ENCODE results near the gene DCANP1.
"Not testable (repeated sequence)": the region's sequence is repeated elsewhere in the genome, so short reads cannot be mapped to it uniquely, and the experiment has no call there.

Gene DCANP1

GRCh38 chr5:135447298-135447929, at the start of gene DCANP1:
Gene DCANP1, minus strand, starts transcription at chr5:135447348. Its CDS starts 240 bp downstream, at chr5:135447108.
- Mint-ChIP-seq H3K36me3 (no peaks in the 10 kb centered on the region), H3K4me3 (no peak within 1 kb of the TSS), H3K27me3 (peaks cover 30% of the 10 kb centered on the region), H3K9me3 (no peaks in the 10 kb centered on the region), H3K4me1 (no peaks in the 10 kb centered on the region), H3K27ac (no peak within 1 kb of the TSS)
- ATAC-seq (ENCODE audit: low read depth) (no peak), DNase-seq (ENCODE audit: low spot score in 2 of 2) (no peak)

DNA sequence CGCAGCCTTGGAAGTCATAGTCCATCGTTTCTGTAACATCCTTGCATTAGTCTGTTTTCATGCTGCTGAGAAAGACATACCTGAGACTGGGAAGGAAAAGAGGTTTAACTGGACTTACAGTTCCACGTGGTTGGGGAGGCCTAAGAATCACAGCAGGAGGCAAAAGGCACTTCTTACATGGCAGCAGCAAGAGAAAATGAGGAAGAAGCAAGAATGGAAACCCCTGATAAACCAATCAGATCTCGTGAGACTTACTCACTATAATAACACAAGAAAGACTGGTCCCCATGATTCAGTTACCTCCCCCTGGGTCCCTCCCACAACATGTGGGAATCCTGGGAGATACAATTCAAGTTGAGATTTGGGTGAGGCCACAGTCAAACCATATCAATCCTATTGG, 48.4 kb upstream of the DCANP1 start:
- not testable (repeated sequence) for H3K4me3 Mint-ChIP-seq; H3K36me3 Mint-ChIP-seq; ATAC-seq (ENCODE audit: low read depth); H3K4me1 Mint-ChIP-seq; H3K27ac Mint-ChIP-seq; DNase-seq (ENCODE audit: low spot score in 2 of 2); H3K9me3 Mint-ChIP-seq
- H3K27me3 Mint-ChIP-seq, result peaks cover 17% of the 10 kb centered on the region

DNA sequence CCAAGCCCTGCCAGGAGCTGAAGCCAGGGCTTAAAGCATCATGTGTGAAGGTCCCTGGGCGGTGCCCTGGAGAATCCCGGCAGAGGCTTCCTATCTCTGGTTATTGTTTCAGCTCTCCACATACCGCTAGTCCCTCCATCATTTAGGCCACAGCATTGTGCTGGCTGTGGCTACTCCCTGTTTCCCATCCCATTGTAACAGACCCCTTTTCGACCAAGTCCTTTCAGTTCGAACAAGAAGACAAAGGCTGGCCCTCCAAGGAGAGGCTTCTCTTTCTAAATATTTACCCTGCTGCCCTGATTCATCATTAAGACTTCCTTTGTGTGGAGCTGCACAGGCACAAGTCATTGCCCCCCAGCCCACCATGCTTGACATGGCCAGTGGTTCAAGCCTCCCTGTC, 47.0 kb upstream of the DCANP1 start:
- H3K9me3 Mint-ChIP-seq, result no peaks in the 10 kb centered on the region

DNA sequence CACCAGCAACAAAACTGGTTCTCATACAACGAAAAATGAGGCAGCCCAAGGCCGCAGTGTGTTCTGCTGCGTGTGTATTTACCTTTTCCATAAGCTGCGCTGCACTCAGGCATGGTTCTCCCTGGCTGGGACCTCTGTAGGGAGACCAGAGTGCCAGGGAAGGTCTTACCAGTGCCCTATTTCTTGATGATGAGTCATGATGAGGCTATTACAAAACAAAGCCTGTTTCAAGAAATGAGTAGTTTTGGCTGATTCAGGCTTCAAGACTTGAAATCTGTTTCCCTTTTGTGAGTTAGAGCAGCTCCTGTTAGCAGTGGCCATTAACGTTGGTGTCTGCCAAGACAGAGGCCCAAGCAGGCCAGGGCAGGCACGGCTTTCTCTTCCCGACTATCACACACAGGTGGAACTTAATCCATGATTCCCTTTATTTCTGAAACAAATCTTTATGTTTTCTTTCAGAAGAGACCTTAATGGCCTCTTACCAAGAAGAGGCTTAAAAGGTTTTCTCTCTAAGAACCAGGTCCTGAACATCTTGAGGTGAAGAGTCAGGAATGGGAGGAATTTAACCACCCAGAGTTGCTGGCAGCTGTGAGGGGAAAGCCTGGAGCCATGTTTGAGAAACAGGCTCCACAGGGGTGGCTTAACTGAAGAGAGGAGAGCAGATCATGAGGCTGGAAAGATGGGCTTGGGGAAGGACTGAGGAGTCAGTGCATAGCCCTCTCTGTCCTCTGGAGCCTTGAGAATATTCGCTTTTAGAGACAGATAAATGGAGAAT, 46.4 kb upstream of the DCANP1 start:
- H3K9me3 Mint-ChIP-seq, result no peaks in the 10 kb centered on the region
- H3K36me3 Mint-ChIP-seq, result no peaks in the 10 kb centered on the region
- H3K27me3 Mint-ChIP-seq, result peaks cover 17% of the 10 kb centered on the region
- peaks cover 4% of the 10 kb centered on the region for H3K4me1 Mint-ChIP-seq
- ATAC-seq (ENCODE audit: low read depth) (no peak), DNase-seq (ENCODE audit: low spot score in 2 of 2) (no peak)
- H3K4me3 Mint-ChIP-seq, result no peak overlapping the region
- H3K27ac Mint-ChIP-seq, result no peak overlapping the region

More for the DNA sequence above, 47.0 kb upstream of the DCANP1 start:
- ATAC-seq (ENCODE audit: low read depth) (no peak), DNase-seq (ENCODE audit: low spot score in 2 of 2) (no peak)
- Mint-ChIP-seq H3K36me3 (no peaks in the 10 kb centered on the region), H3K27ac (no peak overlapping the region), H3K27me3 (peaks cover 17% of the 10 kb centered on the region), H3K4me3 (no peak overlapping the region), H3K4me1 (peaks cover 2% of the 10 kb centered on the region)

DNA sequence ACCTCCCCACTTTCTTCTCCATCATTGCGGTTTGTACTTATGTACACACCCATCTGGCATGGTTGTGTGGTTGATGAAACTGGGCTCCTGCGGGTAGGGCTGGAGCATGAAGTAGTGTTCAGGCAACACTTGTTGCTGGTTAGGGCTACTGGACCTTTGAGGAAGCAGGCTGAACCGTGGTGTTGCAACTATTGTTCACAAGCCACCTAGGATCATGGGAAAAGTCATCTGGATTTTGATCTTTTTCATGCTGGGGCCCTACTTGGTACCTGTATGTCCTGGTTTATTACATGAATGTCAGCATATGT, 45.1 kb upstream of the DCANP1 start:
- Mint-ChIP-seq H3K27me3 (peaks cover 23% of the 10 kb centered on the region), H3K27ac (no peak overlapping the region), H3K36me3 (no peaks in the 10 kb centered on the region), H3K9me3 (no peaks in the 10 kb centered on the region), H3K4me1 (peaks cover 4% of the 10 kb centered on the region), H3K4me3 (no peak overlapping the region)
- no peak for DNase-seq (ENCODE audit: low spot score in 2 of 2)
- ATAC-seq (ENCODE audit: low read depth), result no peak

DNA sequence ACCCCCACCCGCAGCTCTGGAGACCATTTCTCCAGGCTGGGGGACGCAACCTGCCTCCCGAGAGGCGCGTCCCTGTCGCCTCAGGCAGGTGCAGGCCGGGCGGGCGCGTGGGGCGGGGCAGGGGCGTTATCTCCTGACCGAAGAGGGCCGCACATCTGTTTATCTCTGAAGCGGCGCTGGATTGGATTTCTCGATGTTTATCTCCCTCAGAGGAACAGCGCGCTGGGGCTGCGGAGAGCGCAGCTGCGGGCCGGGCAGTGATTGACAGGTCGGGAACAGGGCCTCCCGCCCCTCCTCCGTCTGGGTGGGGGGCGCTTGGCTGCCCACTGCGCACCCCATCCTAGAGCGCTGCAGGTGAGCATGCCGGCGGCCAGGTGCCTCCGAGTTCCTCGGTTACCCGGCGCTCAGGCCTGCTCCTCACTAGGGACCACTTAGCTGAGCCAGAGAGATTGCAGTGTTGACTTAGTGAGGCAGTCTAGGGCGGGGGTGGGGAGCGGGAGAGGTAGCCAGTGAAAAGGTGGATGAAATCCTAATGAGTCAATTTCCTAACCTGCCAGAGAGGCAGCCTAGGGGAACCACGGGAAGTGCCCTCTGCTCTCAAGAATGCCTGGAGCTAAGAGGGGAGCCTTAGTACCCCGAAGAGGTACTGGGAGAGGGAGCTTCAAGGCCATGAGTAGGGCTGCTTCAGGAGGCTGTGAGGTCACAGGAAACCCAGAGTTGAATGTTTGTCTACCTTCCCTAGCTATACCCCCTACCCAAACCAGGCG, 44.6 kb upstream of the DCANP1 start:
- H3K4me1 Mint-ChIP-seq, result peaks cover 4% of the 10 kb centered on the region
- H3K4me3 Mint-ChIP-seq, result no peak overlapping the region
- H3K9me3 Mint-ChIP-seq, result no peaks in the 10 kb centered on the region
- peaks cover 24% of the 10 kb centered on the region for H3K27me3 Mint-ChIP-seq
- DNase-seq (ENCODE audit: low spot score in 2 of 2), result no peak
- H3K27ac Mint-ChIP-seq, result no peak overlapping the region
- H3K36me3 Mint-ChIP-seq, result no peaks in the 10 kb centered on the region
- ATAC-seq (ENCODE audit: low read depth), result no peak

- peaks cover 4% of the 10 kb centered on the region for H3K4me1 Mint-ChIP-seq
- H3K36me3 Mint-ChIP-seq, result no peaks in the 10 kb centered on the region
- no peak for DNase-seq (ENCODE audit: low spot score in 2 of 2)
- H3K4me3 Mint-ChIP-seq, result no peak overlapping the region
- no peaks in the 10 kb centered on the region for H3K9me3 Mint-ChIP-seq
- H3K27me3 Mint-ChIP-seq, result peaks cover 25% of the 10 kb centered on the region
- no peak overlapping the region for H3K27ac Mint-ChIP-seq
- no peak for ATAC-seq (ENCODE audit: low read depth)
Observed at GRCh38 chr5:135491038-135491551, 43.9 kb upstream of the DCANP1 start.

- Mint-ChIP-seq H3K9me3 (no peaks in the 10 kb centered on the region), H3K27me3 (peaks cover 28% of the 10 kb centered on the region), H3K4me1 (peaks cover 4% of the 10 kb centered on the region), H3K27ac (no peak overlapping the region), H3K4me3 (no peak overlapping the region), H3K36me3 (no peaks in the 10 kb centered on the region)
- ATAC-seq (ENCODE audit: low read depth) (no peak), DNase-seq (ENCODE audit: low spot score in 2 of 2) (no peak)
Observed at GRCh38 chr5:135490245-135491037, 43.3 kb upstream of the DCANP1 start.

DNA sequence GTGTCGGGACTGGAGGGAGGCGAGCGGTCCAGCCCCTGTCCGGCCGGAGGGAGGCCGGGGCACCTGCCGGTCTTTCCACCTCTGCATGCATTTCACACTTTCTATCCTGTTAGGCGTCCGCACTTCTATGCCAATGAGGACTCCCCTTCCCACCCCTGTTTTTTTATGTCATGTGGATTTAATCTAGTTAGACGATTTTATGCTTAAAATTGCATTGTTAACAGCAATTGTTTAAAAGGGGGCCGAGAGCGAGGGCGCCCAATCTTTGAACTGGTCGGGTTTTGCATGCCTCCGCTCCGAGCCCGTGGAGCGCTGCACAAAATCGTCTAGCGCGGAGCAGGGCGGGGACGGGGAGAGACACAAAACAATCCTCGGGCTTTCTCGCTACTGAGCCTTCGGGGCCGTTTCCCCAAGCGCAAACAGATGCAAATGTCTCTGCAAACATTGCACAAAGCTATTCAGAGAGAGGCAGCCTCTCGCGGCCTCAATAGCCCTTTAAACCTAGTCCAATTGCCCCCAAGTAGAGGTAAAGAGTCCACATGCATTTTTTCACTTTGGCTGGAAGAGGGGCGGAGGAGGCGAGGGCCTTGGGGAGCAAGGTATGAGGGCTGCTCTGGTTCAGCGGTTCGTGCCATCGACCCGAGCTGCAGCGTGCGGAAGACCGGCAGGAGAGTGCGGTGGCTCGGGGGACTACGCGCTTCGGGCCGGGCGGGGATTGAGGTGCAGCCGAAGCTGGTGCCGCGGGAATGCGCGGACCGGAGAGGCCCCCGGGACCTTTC, 42.5 kb upstream of the DCANP1 start:
- no peak overlapping the region for H3K27ac Mint-ChIP-seq
- peaks cover 29% of the 10 kb centered on the region for H3K27me3 Mint-ChIP-seq
- H3K4me1 Mint-ChIP-seq, result peaks cover 4% of the 10 kb centered on the region
- no peaks in the 10 kb centered on the region for H3K9me3 Mint-ChIP-seq
- DNase-seq (ENCODE audit: low spot score in 2 of 2), result no peak
- no peaks in the 10 kb centered on the region for H3K36me3 Mint-ChIP-seq
- ATAC-seq (ENCODE audit: low read depth), result no peak
- H3K4me3 Mint-ChIP-seq, result peak overlapping the region; percentile 28

- no peak for ATAC-seq (ENCODE audit: low read depth)
- Mint-ChIP-seq H3K4me3 (no peak overlapping the region), H3K9me3 (no peaks in the 10 kb centered on the region), H3K4me1 (peaks cover 4% of the 10 kb centered on the region), H3K36me3 (no peaks in the 10 kb centered on the region), H3K27me3 (peaks cover 26% of the 10 kb centered on the region), H3K27ac (no peak overlapping the region)
- DNase-seq (ENCODE audit: low spot score in 2 of 2), result no peak
Observed at GRCh38 chr5:135488727-135489465, 41.7 kb upstream of the DCANP1 start.

- Mint-ChIP-seq H3K9me3 (no peaks in the 10 kb centered on the region), H3K4me3 (no peak overlapping the region), H3K4me1 (peaks cover 4% of the 10 kb centered on the region), H3K27ac (no peak overlapping the region), H3K36me3 (no peaks in the 10 kb centered on the region), H3K27me3 (peaks cover 26% of the 10 kb centered on the region)
- DNase-seq (ENCODE audit: low spot score in 2 of 2), result no peak
- ATAC-seq (ENCODE audit: low read depth), result no peak
Observed at GRCh38 chr5:135487839-135488514, 40.8 kb upstream of the DCANP1 start.

DNA sequence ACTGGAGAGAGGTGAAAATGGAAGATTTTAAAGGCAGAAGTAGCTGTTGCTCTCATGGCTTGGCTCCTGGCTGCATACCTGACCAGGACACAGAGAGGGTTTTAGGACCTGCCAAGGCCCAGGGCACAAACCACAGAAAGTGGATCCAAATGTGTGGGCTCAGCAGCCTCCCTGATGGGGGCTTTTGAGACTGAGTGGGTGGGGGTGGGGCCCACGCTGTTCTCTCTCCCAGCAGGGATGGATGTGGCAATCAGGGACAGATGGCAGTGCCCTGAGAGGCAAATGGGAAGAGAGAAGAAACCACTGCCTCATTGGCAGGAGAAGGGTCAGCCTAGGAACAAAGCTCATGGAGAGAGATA, 39.9 kb upstream of the DCANP1 start:
- Mint-ChIP-seq H3K27me3 (peaks cover 24% of the 10 kb centered on the region), H3K4me3 (no peak overlapping the region)
- ATAC-seq (ENCODE audit: low read depth), result no peak

More for the DNA sequence above, 39.9 kb upstream of the DCANP1 start:
- H3K4me1 Mint-ChIP-seq, result peaks cover 4% of the 10 kb centered on the region
- no peaks in the 10 kb centered on the region for H3K36me3 Mint-ChIP-seq
- no peaks in the 10 kb centered on the region for H3K9me3 Mint-ChIP-seq
- DNase-seq (ENCODE audit: low spot score in 2 of 2), result no peak
- H3K27ac Mint-ChIP-seq, result no peak overlapping the region
